Activated CD4-positive, alpha-beta T cell treated with anti-CD3 and anti-CD28 coated beads for 4 hours (primary cell): ENCODE measurements around the gene AGPAT2.

Source experiments
- DNase-seq, 2 donors: peaks; one replicate each; pipeline ENCODE4 v3.0.0-alpha.2; 2020

AGPAT2 gene

DNA sequence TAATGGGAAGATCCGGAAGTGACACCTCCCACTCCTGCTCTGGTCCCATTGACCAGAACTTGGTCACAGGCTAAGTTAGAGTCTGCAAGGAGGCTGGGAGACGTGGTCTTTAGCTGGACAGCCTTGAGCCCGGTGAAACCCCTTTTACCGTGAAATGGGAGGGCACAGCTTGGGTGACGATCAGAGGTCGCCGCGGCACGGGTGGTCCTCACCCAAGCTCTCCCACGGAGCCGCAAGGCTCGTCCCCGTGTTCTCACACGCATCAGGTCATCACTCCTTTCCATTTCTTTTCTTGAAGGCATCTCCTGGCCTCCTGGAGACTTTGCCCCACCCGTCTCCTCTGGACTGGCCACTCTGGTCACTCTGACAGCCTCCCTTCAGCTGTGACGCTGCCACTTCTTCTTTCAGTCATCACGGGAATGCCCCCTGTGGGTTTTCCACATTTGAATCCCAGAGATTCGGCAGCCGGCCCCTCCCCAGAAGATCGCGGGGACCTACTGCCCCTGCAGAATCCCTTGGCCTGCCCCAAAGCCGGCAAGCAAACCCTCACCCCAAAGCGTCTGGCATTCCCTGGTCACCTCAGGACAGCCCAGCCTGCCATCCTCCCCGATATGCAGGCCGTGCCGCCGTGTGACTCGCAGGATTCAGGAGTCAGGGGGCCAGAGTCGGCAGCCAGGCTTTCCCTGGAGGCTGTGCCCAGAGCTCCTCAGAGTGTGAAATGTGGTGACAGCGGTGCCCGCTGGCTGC is 43.5 kb downstream of the AGPAT2 start:
- DNase-seq: no peak

DNA sequence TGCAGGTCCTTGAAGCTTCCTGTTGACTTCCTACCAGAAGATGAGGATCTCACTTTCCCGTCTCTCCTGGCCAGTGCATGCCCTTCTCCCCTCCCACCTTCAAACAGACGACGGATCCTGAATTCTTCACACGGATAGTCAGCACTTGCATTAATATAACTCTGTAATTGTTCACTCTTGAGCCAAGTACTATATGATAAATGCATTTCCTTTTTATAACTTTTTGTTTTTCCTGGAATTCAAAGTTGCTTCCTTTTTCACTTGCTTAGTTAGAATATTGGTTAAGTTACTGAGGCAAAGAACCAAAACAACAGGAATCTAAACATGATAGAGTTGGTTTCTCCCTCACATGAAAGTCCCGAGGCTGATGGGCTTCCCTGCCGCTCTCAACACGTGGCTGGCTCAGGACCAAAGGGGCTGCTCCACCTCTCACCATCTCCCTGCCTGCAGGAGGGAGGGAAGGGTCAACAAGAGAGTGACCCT is 44.8 kb downstream of the AGPAT2 start:
- DNase-seq: no peak

DNA sequence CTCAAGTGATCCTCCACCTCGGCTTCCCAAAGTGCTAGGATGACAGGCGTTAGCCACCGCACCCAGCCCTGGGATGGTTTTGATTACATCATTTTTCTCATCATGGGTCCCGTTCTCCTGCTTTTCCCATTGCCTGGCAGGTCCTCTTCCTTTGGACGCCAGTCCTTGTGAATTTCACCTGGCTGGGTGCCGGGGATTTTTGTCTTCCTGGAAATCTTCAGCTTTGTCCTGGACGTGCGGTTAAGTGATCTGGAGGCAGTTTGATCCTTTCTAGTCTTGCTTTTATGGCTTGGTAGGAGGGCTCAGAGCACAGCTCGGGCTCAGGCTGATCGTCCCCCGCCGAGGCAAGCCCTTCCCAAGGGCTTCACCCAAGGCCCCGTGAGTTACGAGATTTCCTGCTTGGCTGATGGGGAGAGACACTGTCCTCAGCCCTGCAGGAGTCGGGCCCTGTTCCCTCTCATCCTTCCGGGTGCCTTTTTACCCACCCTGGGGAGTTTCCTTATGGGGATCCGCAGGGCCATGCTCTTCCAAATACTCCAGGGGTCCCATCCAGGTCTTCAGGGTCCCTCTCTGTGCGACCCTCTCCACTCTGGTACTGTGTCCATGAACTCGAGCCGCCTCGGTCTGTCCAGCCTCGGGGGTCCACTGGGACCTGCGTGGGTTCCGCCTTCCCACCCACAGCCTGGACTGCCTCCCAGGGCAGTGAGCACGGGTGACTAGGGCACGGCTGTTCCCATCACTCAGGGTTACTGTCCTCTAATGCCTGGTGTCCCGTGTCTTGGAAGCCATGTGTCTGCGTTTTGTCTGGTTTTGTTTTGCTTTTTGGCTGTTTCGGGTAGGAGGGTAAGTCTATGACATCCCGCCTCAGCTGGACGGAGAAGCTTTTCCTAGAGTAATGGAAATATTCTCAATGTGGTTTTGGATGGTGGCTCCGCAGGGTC is 46.8 kb downstream of the AGPAT2 start:
- DNase-seq: no peak

DNA sequence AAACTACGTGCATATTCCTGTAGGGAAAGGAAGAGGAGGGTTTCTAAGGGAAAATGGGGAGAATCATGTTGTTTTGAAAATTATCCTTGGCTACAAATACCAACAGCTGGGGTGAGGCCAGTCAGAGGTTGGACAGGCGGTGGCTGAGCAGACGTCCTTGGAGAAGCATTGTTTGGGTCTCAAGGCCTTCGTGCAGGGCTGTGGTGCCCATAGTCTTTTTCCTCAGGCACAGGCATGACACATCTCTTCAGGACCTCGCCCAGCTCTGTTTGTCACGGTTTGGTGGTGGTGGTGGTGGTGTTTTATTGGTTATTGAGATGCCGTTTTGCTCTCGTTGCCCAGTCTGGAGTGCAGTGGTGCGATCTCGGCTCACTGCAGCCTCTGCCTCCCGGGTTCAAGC is 52.4 kb downstream of the AGPAT2 start:
- no peak for DNase-seq

DNA sequence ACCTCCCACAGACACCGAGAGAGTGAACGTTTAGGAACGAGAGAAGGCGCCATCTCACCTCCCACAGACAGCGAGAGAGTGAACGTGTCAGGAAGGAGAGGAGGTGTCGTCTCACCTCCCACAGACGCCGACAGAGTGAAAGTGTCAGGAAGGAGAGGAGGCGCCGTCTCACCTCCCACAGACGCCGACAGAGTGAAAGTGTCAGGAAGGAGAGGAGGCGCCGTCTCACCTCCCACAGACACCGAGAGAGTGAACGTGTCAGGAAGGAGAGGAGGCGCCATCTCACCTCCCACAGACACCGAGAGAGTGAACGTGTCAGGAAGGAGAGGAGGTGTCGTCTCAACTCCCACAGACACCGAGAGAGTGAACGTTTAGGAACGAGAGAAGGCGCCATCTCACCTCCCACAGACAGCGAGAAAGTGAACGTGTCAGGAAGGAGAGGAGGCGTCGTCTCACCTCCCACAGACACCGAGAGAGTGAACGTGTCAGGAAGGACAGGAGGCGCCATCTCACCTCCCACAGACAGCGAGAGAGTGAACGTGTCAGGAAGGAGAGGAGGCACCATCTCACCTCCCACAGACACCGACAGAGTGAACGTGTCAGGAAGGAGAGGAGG is 54.7 kb downstream of the AGPAT2 start:
- DNase-seq: peak; percentile 19 to 29

DNA sequence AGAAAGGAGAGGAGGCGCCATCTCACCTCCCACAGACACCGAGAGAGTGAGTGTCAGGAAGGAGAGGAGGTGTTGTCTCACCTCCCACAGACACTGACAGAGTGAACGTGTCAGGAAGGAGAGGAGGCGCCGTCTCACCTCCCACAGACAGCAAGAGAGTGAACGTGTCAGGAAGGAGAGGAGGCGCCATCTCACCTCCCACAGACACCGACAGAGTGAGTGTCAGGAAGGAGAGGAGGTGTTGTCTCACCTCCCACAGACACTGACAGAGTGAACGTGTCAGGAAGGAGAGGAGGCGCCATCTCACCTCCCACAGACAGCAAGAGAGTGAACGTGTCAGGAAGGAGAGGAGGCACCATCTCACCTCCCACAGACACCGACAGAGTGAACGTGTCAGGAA is 55.2 kb downstream of the AGPAT2 start:
- peak in 1 of 2 donors; percentile 33 for DNase-seq

DNA sequence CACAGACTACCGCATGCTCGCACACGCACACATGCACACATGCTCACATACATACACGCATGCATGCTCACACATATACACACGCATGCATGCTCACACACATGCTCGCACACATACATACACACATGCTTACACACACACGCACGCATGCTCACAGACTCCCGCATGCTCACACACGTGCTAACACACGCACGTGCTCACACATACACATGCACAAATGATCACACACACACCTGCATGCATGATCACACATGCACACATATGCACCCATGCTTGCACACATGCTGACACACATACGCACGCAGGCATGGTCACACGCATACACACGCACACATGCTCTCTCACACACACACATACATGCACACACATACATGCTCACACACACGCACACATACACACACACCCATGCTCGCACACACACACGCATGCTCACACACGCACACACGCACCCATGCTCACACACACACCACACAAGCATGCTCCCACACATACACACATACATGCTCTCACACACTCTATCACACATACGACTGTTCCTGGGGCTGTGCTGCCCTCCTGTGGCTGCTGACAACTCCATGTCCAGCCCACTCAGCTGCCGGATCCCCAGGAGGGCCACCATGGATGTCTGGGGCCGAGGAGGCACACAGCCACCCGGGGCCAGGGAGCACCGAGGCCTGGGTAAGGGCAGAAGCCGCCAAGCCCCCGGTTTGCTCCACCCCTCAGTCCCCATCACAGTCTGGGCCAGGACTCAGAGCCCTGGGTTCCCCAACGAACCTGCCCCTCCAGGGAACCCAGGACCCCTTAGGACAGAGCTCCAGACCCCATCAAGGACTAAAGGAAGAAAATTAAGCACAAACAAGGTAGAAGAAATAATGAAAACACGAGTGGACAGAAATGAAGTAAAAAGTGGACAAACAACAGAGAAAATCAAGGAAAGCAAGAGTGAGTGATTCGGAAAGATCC is 55.9 kb downstream of the AGPAT2 start:
- DNase-seq: peak; percentile 70 to 82

DNA sequence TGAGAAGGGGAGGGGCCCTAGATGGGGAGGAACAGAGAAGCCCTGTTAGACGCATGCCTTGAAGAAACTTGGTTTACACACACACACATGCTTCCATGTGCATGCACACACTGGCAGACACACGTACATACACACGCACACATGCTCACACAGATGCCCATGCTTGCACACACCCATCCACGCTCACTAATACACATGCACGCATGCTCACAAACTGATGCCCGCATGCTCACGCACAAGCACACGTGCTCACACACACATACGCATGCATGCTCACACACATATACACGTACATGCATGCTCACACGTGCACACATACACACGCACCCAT is 56.6 kb downstream of the AGPAT2 start:
- no peak for DNase-seq

DNA sequence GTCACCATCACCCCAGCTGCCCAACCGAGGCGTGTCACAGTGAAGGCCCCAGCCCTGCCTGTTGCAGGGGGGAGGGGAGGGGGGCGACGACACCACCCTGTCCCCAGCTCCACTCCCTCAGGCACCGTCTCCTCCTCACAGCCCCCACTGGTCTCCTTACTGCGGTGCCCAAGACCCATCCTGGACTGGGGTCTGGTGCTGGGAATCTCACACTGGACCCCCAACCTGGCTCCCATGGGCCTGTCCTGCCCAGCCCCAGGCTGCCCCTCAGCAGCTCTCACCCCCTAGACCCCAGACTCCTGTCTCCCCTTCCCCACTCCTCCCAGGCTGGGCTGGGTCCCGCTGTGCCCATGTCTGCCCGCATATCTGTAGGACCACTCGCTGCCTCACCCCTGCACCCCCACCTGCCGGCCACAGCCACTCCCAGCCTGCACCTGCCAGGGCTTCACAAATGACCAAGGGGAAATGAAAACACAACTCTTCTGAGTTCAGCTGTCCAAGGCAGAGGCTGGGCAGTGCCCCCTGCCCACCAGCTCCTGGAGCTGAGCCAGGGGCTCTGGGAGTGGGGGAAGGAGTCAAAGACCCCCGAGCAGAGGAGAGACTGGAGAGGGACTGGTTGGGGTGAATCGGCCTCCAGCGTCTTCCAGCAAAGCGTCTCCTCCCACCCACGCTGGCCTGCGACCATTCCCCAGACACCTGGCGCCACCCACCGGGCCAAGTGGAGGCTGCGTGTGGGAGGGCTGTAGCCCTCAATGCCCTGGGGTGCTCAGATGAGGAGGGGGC is 57.2 kb downstream of the AGPAT2 start:
- peak; percentile 47 to 58 for DNase-seq

DNA sequence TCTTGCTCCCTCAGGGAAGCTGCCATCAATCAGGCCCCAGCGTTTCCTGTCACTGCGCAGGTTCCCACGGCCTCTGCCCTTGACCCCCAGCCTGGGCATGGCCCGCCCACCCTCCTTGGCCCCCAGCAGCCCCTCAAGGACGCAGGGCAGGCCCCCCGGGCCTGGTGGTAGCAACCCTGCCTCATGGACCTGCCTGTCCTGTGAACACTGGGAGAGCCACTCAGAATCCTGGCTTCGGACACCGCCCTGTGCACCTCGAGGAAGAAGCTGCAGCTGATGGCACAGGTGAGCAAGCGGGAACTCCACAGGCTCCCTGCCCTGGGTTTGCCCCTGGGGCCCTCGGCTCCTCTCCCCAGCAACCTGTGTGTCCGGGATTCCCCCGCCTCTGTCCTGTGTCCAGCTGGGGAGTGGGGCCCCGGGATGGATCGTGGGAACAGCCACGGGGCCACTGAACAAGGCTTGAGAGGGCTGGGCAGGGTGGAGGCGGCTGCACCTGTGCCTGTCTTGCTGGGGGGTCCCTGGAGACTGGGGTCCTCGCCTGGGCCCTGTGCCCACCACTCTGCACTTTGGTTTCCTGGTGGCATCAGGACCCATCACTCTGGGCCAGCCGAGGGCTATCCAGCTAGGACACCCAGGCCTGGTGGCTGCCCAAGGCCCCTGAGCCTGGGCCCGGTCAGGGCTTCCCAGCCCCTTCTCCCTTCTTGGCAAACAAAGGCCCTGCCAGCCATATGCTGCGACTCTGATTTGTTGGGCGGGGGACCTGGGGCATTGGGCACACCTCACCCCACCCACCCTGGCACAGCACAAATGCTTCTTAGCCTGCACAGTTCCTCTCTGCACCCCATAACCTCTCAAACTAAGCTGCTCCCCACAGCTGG is 58.0 kb downstream of the AGPAT2 start:
- no peak for DNase-seq

DNA sequence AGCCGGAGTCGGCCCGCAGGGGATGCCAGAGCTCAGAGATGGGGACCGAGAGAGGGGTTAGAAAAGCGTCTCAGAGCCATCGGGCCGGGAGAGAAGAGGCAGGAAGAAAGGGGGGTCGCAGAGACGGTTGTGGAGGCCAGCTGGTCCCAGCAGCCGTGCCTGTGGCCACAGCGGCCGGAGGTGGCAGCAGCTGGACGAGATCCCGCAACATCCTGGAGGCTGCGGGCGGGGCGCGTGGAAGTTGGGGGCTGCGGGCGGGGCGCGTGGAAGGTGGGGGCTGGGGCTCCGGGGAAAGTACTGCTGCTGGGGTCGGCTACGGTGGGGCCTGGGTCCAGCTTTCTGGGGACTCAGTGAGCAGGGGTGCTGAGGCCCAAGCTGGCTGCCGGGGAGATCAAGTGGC is 59.0 kb downstream of the AGPAT2 start:
- no peak for DNase-seq

DNA sequence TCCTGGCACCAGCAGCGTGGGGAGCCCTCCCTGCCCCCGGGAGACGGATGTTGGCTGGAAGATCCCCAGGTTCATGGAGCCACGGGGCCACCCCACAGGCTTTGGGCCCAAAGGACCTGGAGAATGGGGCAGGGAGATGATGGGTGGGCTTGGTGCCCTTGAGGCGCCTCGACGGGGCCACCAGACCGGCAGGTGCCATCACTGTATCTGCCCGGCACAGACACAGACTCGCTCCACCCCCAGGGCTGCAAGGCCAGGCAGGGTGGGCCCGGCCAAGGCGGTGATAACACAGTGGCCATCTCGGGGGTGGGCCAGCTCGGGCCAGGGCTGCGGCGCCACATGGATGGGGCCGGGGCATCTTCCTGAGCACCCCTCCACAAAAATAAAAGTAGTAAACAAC is 59.6 kb downstream of the AGPAT2 start:
- no peak for DNase-seq

DNA sequence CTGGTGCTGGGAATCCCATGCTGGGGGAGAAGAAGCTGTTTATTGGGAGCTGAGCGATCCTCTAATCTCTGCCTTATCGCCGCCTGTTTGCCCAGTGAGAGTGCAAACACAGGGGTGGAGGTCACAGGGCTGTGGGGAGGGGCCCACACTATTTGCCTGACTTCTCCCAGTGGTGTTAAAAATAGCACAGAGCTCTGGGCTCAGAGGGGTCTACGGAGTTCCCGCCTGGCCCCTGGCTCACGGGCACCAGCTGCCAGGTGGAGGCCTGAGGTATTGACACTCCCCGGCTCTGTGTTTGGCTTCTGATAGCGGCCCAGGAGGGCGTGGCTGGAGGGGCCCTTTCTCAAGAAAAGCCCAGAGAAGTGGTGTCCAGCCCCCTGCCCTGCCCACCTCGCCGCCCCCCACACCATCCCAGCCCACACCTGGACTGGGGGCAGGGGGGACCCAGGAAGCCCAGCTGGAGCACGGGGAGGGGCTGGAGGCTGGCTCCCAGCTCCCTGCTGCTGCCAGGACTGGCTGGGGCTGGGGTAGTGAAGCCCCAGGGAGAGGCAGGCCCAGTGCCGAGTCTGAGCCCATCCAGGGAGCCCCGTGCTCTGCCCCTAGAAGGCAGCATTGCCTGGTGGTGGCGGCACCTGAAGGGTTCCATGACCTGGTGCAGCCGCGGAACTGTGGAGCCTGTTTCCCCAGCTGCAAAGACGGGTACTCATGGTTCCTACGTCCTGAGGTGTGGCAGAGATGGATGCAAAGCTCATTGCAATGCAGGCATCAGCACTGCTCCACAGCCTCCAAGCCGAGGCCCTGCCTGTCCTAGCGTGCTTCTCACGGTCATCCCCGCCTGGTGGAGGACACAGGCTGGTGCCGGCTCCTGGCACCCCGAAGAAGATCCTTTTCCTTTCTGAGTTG is 60.3 kb downstream of the AGPAT2 start:
- no peak for DNase-seq

DNA sequence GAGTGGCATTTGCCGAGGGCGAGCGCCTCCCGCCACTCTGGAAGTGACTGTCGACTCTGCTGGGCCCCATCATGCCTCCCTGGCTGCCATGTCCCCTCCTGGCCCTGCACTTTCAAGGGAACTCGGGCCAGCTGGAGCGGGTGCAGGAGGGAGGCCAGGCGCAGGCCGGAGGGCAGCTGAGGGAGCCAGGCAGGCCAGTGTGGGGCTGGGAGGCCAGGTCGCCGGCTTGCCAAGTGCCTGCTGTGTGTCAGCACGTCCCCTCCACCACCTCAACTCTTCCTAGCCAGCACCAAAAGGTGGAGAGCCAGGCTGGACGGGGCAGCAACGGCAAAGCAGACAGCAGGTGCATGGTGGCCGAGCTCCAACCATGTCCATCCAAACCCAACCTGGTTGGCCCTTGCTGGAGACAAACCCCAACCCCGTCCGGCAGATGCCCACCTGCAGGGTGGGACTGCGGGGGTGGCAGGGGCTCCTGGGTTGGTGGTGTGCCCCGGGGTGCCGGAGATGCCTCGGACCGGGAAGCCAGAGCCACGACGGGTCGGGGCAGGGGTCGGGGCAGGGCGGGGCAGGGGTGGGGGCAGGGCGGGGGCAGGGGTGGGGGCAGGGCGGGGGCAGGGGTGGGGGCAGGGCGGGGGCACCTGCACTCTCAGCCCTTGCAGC is 61.1 kb downstream of the AGPAT2 start:
- DNase-seq: no peak

DNA sequence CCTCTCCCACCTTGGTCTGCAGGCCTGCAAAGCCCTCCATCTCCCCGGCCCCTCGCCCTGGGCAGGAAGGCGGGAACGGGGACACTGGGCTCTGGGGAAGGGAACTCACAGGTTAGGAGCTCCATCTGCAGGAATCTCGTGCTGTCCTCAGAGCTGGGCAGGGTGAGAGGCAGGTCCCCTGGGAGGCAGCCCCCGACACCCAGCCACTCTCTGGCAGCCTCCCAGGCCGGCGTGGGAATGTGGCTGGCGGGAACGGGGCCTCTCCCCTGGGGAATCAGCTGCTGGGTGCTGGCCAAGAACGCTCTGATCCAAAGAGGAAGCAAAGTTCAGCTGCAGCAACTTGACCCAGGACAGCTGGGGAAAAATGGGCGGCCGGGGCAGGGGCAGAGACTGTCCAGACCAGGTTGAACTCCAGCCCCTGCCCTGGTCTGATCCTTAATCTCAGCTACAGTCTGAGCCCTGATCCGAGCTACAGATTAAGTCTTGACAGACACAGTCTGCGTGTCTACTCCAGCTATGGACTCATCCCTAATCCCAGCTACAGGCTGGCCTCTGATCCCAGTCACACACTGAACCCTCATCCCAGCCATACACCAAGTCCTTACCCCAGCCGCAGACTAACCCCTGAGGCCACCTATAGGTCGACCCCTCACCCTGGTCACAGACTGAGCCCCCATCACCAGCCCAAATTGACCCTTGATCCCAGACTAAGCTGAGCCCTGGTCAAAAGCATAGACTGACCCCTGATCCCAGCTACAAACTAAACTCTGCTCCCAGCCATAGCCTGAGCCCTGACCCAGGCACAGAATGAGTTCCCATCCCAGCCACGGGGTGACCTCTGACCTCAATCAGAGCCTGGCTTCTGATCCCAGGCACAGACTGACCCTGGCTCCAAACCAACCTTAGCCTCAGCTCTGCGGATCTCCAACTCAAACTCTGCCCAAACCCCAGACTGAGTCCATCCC is 61.9 kb downstream of the AGPAT2 start:
- no peak for DNase-seq

DNA sequence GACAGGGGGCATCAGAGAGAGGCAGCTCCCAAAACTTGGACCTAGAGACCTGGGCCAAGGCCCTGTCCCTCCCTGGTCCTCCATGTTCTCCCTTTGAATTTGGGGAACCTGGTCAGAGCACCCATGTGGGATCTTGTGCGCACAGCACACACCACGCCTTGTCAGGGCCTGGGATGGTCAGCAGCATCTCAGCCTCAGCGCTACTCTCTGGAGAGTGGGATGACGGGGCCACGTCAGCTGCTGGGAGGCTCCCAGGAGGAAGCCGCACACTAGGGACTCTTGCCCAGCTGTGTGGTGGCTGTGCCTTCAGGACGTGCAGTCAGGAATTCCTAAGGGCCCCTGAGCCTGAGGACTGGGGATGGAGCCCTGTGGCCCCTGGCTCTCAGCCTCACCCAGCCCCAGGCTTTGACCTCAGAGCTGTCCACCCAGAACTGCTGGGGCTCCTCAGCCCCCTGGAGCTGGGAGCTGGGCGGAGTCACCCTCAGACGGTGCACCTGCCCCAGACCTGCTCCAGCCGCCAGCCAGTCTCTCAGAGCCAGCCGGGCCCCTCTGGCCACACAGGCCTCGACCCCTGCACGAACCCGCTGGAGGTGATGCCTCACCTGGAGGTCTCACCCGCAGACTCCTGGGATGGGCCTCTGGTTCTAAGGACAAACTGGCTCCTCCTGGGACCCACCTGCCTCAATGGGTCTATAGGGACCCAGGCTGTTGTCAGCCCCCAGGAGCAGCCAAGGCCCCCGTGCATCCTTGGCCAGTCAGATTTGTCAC is 62.9 kb downstream of the AGPAT2 start:
- no peak for DNase-seq

DNA sequence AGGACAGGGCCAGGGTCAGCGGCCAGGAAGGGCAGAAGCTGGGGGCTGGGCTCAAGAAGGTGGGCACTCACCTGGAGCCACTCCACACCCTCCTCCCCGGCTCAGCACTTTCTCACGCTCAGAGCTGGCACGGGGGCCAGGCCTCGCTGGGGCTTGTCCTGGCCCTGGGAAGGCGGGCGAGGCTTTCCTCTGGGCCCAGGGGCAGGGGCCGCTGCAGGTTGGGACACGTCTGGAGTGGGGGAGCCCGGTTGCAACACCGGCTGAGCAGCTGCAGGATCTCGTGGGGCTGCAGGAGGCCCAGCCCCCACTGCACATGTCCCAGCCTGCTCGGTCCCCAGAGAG is 63.4 kb downstream of the AGPAT2 start:
- DNase-seq: no peak
